NCI-H1694 treated with DMSO at 0.1 percent for 48 hours (cell line): ENCODE measurements around the gene ZNF70.
"Not testable (repeated sequence)": the region's sequence is repeated elsewhere in the genome, so short reads cannot be mapped to it uniquely, and the experiment has no call there.

Source experiments
- DNase-seq: peaks from one replicate; lab custom pipeline; 2025; lab: John Stamatoyannopoulos, UW

ZNF70 gene

GRCh38 chr22:23756891-23757290, 6.0 kb upstream of the ZNF70 start:
- no peak for DNase-seq

GRCh38 chr22:23755711-23756110, 4.8 kb upstream of the ZNF70 start:
- DNase-seq, result no peak

- no peak for DNase-seq
Observed at GRCh38 chr22:23754980-23755636, 4.2 kb upstream of the ZNF70 start.

GRCh38 chr22:23754220-23754919, 3.5 kb upstream of the ZNF70 start, which contains the start of gene VPREB3:
TSS of gene VPREB3 (minus strand) at chr22:23754425. CDS start at chr22:23754363, 62 bp downstream.
- DNase-seq, result no peak

GRCh38 chr22:23753385-23753784, 2.5 kb upstream of the ZNF70 start:
- DNase-seq, result no peak

GRCh38 chr22:23752750-23753149, 1.8 kb upstream of the ZNF70 start:
- DNase-seq, result no peak

GRCh38 chr22:23752090-23752691, 1.3 kb upstream of the ZNF70 start:
- DNase-seq, result no peak

GRCh38 chr22:23751441-23751996, 607 bp upstream of the ZNF70 start:
- DNase-seq, result no peak

- DNase-seq, result no peak
Observed at GRCh38 chr22:23750367-23750713, 572 bp downstream of the ZNF70 start.

GRCh38 chr22:23749841-23750301, 1.0 kb downstream of the ZNF70 start:
- no peak for DNase-seq

- no peak for DNase-seq
Observed at GRCh38 chr22:23745791-23746190, 5.1 kb downstream of the ZNF70 start.

GRCh38 chr22:23744485-23744884, 6.4 kb downstream of the ZNF70 start:
- no peak for DNase-seq

- DNase-seq, result no peak
Observed at GRCh38 chr22:23744001-23744400, 6.9 kb downstream of the ZNF70 start.

GRCh38 chr22:23743303-23743705, 7.6 kb downstream of the ZNF70 start:
- DNase-seq, result no peak

- DNase-seq, result no peak
Observed at GRCh38 chr22:23742505-23743264, 8.2 kb downstream of the ZNF70 start.

GRCh38 chr22:23737696-23738095, 13.2 kb downstream of the ZNF70 start:
- DNase-seq, result no peak

- DNase-seq, result not testable (repeated sequence)
Observed at GRCh38 chr22:23728108-23728507, 22.8 kb downstream of the ZNF70 start.

- DNase-seq, result peak; percentile 2
Observed at GRCh38 chr22:23722724-23723123, 28.2 kb downstream of the ZNF70 start.

GRCh38 chr22:23722160-23722559, 28.8 kb downstream of the ZNF70 start:
- peak; percentile 1 for DNase-seq

- no peak for DNase-seq
Observed at GRCh38 chr22:23720855-23721254, 30.1 kb downstream of the ZNF70 start.

- no peak for DNase-seq
Observed at GRCh38 chr22:23718371-23719165, 32.3 kb downstream of the ZNF70 start.
